Stimulated activated naive CD8-positive, alpha-beta T cell treated with anti-CD3 and anti-CD28 coated beads, Interleukin-15, Interleukin-2, amounts not matched to agents 100 ng/mL and 50 ng/mL, for 24 hours (primary cell): ENCODE results near the gene ITPRIP.

Source experiments
- H3K27ac Mint-ChIP-seq: one replicate; pipeline ENCODE4 v1.8.0; 2021; ENCODE audit warnings: mild to moderate bottlenecking, mixed read lengths
- H3K27me3 Mint-ChIP-seq: one replicate; pipeline ENCODE4 v1.8.0; 2021; ENCODE audit warnings: mixed read lengths
- H3K36me3 Mint-ChIP-seq: one replicate; pipeline ENCODE4 v1.8.0; 2021; ENCODE audit warnings: low read depth, mixed read lengths
- H3K4me1 Mint-ChIP-seq: one replicate; pipeline ENCODE4 v1.8.0; 2021; ENCODE audit warnings: low read depth, mixed read lengths
- H3K4me3 Mint-ChIP-seq: one replicate; pipeline ENCODE4 v1.8.0; 2021; ENCODE audit warnings: mild to moderate bottlenecking, mixed read lengths
- H3K9me3 Mint-ChIP-seq: one replicate; pipeline ENCODE4 v1.8.0; 2021; ENCODE audit warnings: mixed read lengths

The ITPRIP gene

DNA sequence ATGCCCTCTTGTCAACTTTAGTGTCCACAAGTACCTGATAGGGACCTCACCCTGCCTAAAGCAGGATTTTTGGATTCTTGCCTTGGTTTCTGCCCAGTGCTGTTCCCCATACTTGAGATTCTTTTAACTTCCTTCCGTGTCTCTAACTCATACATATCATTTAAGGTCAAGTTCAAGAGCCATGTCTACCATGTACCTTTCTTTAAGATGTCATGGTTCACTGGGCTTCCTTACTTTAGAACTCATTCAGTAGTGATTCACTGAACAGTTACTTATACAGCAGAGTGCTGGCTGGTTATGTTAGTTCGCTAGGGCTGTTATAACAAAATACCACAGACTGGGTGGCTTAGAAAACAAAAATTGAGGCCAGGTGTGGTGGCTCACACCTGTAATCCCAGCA lies 10.3 kb upstream of the ITPRIP start:
- H3K27me3 Mint-ChIP-seq, result no peaks in the 10 kb centered on the region
- no peaks in the 10 kb centered on the region for H3K9me3 Mint-ChIP-seq
- no peaks in the 10 kb centered on the region for H3K36me3 Mint-ChIP-seq
- H3K27ac Mint-ChIP-seq, result no peak overlapping the region
- H3K4me1 Mint-ChIP-seq, result peaks cover 11% of the 10 kb centered on the region
- no peak overlapping the region for H3K4me3 Mint-ChIP-seq

DNA sequence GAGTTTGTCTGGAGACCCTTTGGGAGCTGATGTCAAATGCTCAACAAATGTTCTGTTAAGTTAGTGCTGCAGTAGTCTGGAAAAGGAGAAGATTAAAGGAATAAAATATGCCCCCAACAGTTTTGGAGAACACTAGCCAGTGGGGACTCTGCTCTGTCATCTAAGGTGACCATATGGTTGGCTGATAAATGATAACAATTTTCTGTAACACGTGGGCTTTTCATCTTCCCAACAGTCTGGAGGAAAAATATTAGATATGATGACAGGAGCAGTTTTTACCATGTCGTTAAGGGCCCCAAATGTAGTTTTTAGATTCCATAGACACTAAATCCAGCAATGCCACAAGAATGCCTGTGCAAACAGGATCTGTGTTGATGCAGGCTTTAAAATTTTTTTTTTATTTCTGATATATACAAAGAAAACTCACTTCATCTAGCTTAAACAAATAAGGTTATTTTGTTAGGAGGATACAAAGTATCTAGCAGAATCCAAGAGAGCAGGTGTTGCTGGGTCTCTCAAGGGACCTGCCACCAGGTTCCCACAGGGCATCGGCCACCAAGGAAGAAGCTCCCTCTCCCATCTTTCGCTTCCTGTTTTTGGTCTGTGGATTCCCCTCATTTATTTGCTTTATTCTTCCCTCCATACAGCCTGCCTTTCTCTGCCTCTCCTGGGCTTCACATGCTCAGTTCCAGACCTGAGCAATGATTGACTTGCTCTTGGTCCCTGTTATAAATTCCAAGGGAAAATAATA lies 9.2 kb upstream of the ITPRIP start:
- Mint-ChIP-seq H3K4me1 (peaks cover 11% of the 10 kb centered on the region), H3K27me3 (no peaks in the 10 kb centered on the region), H3K36me3 (no peaks in the 10 kb centered on the region), H3K27ac (no peak overlapping the region), H3K9me3 (no peaks in the 10 kb centered on the region), H3K4me3 (no peak overlapping the region)

DNA sequence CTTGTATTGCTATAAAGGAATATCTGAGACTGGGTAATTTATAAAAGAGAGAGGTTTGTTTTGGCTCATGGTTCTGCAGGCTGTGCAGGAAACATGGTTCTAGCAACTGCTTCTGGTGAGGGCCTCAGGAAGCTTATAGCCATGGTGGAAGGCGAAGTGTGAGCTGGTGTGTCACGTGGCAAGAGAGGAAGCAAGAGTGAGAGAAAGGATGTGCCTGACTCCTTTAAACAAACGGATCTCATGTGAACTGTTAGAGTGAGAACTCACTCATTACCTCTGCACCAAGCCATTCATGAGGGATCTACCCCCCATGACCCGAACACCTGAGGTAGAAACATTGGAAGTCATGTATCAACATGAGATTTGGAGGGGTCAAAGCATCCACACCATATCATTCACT lies 7.7 kb upstream of the ITPRIP start:
- no peak overlapping the region for H3K27ac Mint-ChIP-seq
- no peak overlapping the region for H3K4me3 Mint-ChIP-seq

DNA sequence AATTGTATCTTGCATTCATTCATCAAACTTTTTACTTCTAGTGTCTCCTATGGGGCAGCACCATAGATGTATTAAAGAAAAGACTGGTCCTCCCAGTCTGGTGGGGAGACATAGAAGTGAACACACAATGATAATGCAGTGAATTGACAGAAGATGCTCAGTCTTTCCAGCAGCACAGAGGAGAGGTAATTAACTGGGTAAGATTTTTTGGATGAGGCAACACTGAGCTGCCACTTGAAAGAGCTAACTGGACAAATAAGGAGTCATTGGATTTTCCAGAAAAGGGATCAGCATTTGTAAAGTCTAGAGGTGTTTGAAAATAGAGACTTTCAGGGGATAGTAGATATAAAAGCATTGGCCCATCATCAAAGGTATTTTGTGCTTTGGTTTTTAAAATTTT lies 7.2 kb upstream of the ITPRIP start:
- Mint-ChIP-seq H3K27ac (no peak overlapping the region), H3K4me1 (peaks cover 11% of the 10 kb centered on the region), H3K36me3 (no peaks in the 10 kb centered on the region), H3K27me3 (no peaks in the 10 kb centered on the region), H3K4me3 (no peak overlapping the region), H3K9me3 (no peaks in the 10 kb centered on the region)

More for the DNA sequence above, 7.7 kb upstream of the ITPRIP start:
- H3K9me3 Mint-ChIP-seq, result no peaks in the 10 kb centered on the region
- H3K27me3 Mint-ChIP-seq, result no peaks in the 10 kb centered on the region
- H3K4me1 Mint-ChIP-seq, result peaks cover 11% of the 10 kb centered on the region
- no peaks in the 10 kb centered on the region for H3K36me3 Mint-ChIP-seq

DNA sequence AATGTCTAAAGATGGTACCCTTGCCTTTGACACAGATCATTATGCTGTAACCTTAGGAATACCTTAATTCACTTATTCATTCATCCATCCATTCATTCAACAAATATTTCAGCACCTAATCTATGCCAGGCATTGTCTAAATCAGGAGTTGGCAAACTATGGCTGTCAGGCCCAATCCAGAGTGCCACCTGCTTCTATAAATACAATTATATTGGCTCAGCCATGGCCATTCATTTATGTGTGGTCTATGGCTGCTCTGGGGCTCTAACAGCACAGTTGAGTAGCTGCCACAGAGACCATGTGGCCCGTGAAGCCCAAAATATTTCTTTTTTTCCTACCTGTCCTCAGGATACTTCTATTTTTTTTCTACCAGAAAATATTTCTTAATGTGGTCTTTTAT lies 6.0 kb upstream of the ITPRIP start:
- Mint-ChIP-seq H3K4me3 (no peak overlapping the region), H3K27me3 (peaks cover 3% of the 10 kb centered on the region), H3K4me1 (peaks cover 24% of the 10 kb centered on the region), H3K27ac (no peak overlapping the region), H3K36me3 (no peaks in the 10 kb centered on the region), H3K9me3 (no peaks in the 10 kb centered on the region)

DNA sequence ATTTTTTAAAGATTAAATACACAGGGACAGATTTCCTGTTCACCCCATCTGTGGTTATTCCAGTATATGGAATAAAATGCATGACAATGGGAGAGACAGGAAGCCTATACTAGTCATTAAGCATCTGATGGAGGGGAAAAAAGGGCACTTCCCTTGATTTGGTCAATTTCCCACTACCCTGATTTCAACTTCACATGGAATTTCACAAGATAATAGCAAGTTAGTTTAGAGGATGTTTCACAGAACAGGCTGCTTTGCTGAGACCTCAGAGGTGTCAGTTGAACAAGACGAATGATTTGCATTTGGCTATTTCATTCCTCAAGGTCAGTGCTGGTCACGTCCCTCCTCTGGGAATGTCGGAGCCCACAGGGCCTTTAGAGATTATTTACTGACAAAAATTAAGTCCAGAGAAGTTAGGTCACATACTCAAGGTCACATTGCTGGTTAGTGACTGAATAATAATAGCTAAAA lies 4.7 kb upstream of the ITPRIP start:
- Mint-ChIP-seq H3K4me3 (no peak overlapping the region), H3K27me3 (peaks cover 3% of the 10 kb centered on the region), H3K4me1 (peaks cover 24% of the 10 kb centered on the region), H3K36me3 (no peaks in the 10 kb centered on the region), H3K9me3 (no peaks in the 10 kb centered on the region), H3K27ac (no peak overlapping the region)

DNA sequence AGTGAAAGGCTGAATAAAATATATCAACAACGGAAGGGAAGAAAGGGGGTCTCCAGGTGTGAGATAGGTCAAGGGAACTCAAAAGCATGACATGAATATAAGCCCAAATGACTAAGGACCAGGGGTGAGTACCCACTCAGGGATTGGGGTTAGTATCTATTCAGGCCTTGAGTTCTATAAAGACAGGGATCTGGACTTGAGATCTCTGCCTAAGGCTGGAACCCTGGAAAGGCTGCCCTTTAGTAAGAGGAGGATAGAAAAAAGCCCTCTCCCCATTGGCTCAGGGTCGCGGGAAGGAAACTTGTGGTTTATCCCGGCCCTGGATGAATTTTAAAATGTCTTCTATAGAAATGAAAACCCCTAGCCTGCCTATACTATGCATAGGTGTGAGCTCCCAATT lies 2.4 kb upstream of the ITPRIP start:
- Mint-ChIP-seq H3K4me1 (peaks cover 32% of the 10 kb centered on the region), H3K4me3 (no peak overlapping the region), H3K9me3 (no peaks in the 10 kb centered on the region), H3K27ac (no peak overlapping the region), H3K36me3 (peaks cover 7% of the 10 kb centered on the region), H3K27me3 (peaks cover 3% of the 10 kb centered on the region)

DNA sequence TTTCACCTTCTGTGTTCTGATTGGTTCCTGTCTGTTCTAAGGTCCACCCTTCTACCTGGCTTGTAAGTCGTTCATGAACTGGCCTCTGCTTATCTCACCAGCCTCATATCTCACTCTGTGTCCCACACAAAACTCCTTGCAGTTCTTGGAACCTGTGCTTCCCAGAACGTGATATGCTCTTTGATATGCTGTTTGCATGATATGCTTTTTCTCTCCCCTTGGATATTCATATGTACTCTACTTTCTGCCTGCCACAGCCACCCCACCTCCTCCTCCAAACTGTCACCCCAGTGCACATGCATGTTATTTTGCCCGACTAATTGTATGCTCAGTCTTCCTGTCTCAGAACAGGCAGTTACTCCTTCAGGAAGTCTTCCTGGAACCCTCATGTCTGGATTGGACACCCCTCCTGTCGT lies 1.9 kb upstream of the ITPRIP start:
- Mint-ChIP-seq H3K27me3 (peaks cover 3% of the 10 kb centered on the region), H3K4me3 (peak overlapping the region; percentile 24), H3K36me3 (peaks cover 12% of the 10 kb centered on the region), H3K9me3 (no peaks in the 10 kb centered on the region), H3K27ac (peak overlapping the region; percentile 10), H3K4me1 (peaks cover 34% of the 10 kb centered on the region)

DNA sequence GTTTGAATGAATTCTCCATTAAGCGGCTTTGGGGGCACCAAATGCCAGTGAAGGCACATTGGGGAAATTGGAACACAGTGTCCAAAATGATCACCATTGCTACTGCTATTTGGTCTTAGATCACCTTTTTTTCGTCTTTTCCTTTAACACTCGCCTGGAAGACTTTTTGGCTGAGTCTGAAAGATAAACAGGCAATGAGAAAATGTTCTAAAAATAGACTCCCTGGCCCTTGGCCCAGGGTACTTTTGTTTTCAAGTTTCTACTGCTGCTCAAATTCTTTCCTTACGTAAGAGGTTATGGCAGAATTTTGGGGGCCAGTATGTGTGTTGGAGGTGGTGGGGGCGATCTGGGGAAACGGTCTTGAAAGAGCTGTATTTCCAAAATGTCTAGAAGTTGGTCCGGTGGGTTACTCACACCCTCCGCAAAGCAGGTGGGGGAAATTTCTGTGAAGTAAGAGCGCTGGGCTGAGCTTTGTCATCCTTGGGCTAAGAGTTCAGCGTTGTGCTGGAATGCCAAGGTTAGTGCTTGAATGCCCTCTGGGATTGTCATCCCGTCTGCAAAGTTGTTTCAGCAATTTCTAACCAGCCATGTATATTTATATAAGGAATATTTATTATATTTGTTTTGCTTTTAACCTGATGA lies 1.3 kb upstream of the ITPRIP start:
- Mint-ChIP-seq H3K27ac (peak overlapping the region; percentile 99), H3K4me3 (peak overlapping the region; percentile 88), H3K9me3 (no peaks in the 10 kb centered on the region), H3K36me3 (peaks cover 17% of the 10 kb centered on the region), H3K4me1 (peaks cover 40% of the 10 kb centered on the region), H3K27me3 (peaks cover 3% of the 10 kb centered on the region)

DNA sequence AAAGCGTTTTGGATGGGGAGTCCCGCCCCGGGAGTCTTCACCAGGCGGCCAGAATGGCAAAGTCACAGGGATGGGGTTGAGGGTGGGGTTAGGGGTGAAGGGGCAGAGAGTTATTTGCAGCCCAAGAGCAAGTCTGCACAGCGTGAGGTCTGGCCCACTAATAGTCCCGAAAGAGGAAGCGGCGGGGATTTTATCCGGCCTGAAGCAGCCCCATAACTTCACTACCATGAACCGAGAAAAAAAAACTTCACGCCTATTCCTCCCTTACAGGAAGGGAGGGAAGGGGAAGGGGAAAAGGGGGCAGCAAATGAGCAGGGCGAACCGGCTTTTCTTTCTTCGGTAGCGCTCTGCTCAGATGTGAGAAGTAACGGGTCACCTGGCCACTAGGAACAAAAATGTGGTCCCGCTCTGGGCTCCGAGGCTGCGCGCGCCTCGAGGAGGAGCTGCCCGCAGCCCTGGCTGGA lies 712 bp downstream of the ITPRIP start:
- Mint-ChIP-seq H3K9me3 (no peaks in the 10 kb centered on the region), H3K4me1 (peaks cover 60% of the 10 kb centered on the region), H3K4me3 (peak overlapping the region; percentile 88), H3K27ac (peak overlapping the region; percentile 99), H3K36me3 (peaks cover 30% of the 10 kb centered on the region), H3K27me3 (peaks cover 3% of the 10 kb centered on the region)

DNA sequence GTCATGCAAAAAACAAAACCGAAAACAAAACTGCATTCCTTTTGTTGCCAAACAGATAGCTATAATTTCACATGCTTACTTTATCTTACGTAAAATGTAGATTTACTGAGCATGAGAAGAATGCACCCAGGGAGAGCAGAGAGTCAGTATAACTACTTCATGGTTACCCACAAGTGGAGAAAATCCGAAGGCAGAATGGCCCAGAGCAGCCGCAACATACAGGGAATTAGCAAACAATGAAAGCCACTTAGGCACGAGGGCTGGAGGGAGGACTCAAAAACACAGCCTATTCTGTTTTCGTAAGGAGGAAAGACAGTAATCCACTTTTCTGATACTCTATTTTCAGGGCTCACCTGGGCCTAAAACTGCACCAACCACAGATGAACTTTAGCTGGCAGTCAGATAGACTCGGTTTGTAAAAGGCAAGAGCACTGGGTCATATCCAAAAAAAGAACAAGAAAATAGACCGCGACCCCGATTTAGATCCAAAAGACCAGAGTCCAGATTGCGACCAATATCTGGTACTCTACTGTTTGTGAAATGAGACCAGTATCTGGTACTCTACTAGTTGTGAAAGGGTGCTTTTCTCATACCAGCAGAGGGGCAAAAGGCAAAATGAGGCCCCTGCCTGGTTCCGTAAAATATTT lies 1.3 kb downstream of the ITPRIP start:
- H3K4me3 Mint-ChIP-seq, result peak overlapping the region; percentile 88
- peak overlapping the region; percentile 99 for H3K27ac Mint-ChIP-seq
- H3K36me3 Mint-ChIP-seq, result peaks cover 32% of the 10 kb centered on the region
- H3K4me1 Mint-ChIP-seq, result peaks cover 65% of the 10 kb centered on the region
- H3K27me3 Mint-ChIP-seq, result peaks cover 3% of the 10 kb centered on the region
- H3K9me3 Mint-ChIP-seq, result no peaks in the 10 kb centered on the region

DNA sequence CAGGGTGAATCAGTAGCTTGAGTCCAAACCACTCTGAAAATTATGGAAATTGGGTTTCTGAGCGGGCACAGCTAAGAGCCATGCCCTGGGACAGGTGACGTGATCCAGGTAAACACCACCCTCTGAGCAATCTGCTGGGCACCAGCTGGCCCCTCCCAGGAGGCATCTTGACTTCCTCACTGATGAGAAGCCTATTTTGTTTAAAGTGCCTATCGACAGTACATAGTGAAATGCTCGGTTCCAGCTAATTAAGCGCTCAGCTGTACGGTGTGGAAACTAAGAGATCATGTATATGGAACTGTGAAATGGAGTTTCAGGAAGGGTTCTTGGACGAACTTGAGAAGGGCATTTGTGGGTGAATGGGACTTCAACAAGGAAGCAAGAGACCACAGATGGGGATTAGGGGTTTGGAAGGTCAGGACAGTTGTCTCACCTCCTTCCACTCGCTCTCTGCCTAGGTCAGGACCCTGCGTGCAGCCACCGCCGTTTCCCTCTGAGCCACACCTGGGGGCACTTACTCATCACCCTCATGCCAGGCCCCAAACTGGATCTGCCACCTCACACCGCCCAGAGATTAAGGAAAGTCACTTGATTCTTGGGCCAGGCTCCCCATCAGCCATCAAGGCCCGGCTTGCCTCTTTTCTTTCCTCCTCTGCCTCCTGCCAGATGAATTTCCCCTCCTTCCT lies 3.2 kb downstream of the ITPRIP start:
- peak overlapping the region; percentile 58 for H3K27ac Mint-ChIP-seq
- H3K4me3 Mint-ChIP-seq, result peak overlapping the region; percentile 73
- peaks cover 39% of the 10 kb centered on the region for H3K36me3 Mint-ChIP-seq
- H3K4me1 Mint-ChIP-seq, result peaks cover 80% of the 10 kb centered on the region
- H3K9me3 Mint-ChIP-seq, result no peaks in the 10 kb centered on the region
- H3K27me3 Mint-ChIP-seq, result no peaks in the 10 kb centered on the region

DNA sequence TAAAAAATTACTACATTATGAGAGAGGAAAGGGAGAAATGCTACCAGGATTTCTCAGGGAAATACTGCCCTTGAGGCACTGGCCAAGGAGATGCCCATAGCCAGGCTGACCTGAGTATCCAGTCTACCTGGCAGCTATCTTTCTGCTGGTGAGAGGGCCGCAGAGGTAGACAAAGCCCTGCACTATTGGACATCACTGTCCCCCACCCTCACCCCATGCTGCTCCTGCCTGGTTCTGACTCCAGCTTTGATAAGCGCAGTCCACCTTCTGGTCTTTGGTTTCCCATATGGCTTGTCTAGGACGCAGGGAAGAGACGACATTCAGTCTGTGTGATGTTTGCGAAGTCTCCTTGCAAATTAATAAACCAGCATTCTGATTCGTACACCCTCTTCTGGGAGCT lies 3.7 kb downstream of the ITPRIP start:
- no peaks in the 10 kb centered on the region for H3K27me3 Mint-ChIP-seq
- H3K4me1 Mint-ChIP-seq, result peaks cover 80% of the 10 kb centered on the region
- peaks cover 39% of the 10 kb centered on the region for H3K36me3 Mint-ChIP-seq
- H3K9me3 Mint-ChIP-seq, result no peaks in the 10 kb centered on the region
- no peak overlapping the region for H3K4me3 Mint-ChIP-seq
- peak overlapping the region; percentile 58 for H3K27ac Mint-ChIP-seq

DNA sequence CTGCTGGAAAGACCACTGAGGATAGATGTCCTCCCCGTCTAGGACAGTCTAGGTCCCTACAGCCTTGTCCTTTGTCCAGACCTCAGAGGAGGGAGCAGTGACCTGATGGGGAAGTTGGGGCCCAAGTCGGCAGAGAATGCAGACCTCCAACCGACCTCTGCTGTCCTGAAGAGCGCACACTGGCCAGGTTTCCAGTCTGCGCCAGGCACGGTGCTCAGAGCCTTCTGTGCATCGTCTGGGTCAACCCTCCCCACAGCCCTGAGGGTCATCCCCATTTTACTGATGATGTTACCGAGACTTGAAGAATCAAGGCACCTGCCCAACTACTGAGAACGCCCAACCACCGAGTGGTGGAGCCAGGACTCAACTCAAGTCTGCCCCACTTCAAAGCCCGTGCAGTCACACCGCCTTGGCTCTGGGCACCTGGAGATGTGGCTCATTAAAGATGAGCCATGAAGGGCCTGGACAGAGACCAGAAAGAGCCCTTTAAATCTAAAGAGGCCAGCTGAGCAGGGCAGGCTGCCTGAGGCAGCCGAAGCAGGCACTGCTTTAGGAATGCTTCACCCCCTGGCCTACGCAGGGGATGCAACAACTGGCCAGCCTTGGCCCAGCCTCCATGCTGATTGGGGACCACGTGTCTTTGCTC lies 4.4 kb downstream of the ITPRIP start:
- Mint-ChIP-seq H3K9me3 (no peaks in the 10 kb centered on the region), H3K36me3 (peaks cover 39% of the 10 kb centered on the region), H3K27ac (peak overlapping the region; percentile 15)

More for the DNA sequence above, 4.4 kb downstream of the ITPRIP start:
- Mint-ChIP-seq H3K27me3 (no peaks in the 10 kb centered on the region), H3K4me1 (peaks cover 81% of the 10 kb centered on the region), H3K4me3 (peak overlapping the region; percentile 38)
